Measurements from ENCODE around the gene VPS72.
"Not testable (repeated sequence)": the region's sequence is repeated elsewhere in the genome, so short reads cannot be mapped to it uniquely, and the experiment has no call there.

DNA sequence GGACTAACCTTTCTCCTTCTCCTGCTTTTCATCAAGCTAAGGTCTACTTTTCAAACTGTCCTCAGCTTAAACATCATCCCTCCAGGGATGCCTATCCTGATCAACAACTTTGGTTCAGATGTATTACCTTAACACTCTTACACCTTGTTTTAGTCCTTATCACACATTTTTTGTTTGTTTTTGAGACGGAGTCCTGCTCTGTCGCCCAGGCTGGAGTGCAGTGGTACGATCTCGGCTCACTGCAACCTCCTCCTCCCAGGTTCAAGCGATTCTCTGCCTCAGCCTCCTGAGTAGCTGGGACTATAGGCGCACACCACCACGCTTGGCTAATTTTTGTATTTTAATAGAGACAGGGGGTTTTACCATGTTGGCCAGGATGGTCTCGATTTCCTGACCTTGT lies 1.3 kb downstream of the VPS72 start:
- TF ChIP-seq, protein P1, sequence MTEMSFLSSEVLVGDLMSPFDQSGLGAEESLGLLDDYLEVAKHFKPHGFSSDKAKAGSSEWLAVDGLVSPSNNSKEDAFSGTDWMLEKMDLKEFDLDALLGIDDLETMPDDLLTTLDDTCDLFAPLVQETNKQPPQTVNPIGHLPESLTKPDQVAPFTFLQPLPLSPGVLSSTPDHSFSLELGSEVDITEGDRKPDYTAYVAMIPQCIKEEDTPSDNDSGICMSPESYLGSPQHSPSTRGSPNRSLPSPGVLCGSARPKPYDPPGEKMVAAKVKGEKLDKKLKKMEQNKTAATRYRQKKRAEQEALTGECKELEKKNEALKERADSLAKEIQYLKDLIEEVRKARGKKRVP (CRISPR knock-in tag; IDR thresholded peaks at IDR 0.05), result not testable (repeated sequence)
- TF ChIP-seq, protein P2, sequence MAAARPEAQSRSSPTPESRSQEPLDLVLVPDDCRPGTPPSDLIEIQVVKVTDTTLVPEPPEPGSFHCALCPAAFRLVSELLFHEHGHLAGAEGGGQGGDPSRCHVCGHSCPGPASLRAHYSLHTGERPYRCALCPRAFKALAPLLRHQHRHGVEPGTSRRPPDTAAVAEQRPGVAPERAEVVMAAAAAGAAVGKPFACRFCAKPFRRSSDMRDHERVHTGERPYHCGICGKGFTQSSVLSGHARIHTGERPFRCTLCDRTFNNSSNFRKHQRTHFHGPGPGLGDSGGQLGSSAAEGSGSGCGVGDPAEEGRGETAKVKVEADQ (CRISPR knock-in tag; IDR thresholded peaks at IDR 0.05; ENCODE audit: borderline replicate concordance), result not testable (repeated sequence)
- not testable (repeated sequence) for TF ChIP-seq TAF15 (IDR thresholded peaks at IDR 0.05; ENCODE audit: low read depth, low read length, poor library complexity, severe bottlenecking); TBX2 (CRISPR knock-in tag; IDR thresholded peaks at IDR 0.05; ENCODE audit: borderline replicate concordance); ZMYM3 (CRISPR knock-in tag; IDR thresholded peaks at IDR 0.05); WIZ (CRISPR knock-in tag; IDR thresholded peaks at IDR 0.05); JUND (CRISPR knock-in tag; IDR thresholded peaks at IDR 0.05); CEBPB (IDR thresholded peaks at IDR 0.05; ENCODE audit: borderline replicate concordance, low read depth, low read length); KDM1A (CRISPR knock-in tag; IDR thresholded peaks at IDR 0.05)
- TF ChIP-seq, protein P3, sequence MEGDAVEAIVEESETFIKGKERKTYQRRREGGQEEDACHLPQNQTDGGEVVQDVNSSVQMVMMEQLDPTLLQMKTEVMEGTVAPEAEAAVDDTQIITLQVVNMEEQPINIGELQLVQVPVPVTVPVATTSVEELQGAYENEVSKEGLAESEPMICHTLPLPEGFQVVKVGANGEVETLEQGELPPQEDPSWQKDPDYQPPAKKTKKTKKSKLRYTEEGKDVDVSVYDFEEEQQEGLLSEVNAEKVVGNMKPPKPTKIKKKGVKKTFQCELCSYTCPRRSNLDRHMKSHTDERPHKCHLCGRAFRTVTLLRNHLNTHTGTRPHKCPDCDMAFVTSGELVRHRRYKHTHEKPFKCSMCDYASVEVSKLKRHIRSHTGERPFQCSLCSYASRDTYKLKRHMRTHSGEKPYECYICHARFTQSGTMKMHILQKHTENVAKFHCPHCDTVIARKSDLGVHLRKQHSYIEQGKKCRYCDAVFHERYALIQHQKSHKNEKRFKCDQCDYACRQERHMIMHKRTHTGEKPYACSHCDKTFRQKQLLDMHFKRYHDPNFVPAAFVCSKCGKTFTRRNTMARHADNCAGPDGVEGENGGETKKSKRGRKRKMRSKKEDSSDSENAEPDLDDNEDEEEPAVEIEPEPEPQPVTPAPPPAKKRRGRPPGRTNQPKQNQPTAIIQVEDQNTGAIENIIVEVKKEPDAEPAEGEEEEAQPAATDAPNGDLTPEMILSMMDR (CRISPR knock-in tag; IDR thresholded peaks at IDR 0.05), result not testable (repeated sequence)
- TF ChIP-seq, protein P4, sequence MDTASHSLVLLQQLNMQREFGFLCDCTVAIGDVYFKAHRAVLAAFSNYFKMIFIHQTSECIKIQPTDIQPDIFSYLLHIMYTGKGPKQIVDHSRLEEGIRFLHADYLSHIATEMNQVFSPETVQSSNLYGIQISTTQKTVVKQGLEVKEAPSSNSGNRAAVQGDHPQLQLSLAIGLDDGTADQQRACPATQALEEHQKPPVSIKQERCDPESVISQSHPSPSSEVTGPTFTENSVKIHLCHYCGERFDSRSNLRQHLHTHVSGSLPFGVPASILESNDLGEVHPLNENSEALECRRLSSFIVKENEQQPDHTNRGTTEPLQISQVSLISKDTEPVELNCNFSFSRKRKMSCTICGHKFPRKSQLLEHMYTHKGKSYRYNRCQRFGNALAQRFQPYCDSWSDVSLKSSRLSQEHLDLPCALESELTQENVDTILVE (CRISPR knock-in tag; IDR thresholded peaks at IDR 0.05), result not testable (repeated sequence)
- TF ChIP-seq, protein P5, sequence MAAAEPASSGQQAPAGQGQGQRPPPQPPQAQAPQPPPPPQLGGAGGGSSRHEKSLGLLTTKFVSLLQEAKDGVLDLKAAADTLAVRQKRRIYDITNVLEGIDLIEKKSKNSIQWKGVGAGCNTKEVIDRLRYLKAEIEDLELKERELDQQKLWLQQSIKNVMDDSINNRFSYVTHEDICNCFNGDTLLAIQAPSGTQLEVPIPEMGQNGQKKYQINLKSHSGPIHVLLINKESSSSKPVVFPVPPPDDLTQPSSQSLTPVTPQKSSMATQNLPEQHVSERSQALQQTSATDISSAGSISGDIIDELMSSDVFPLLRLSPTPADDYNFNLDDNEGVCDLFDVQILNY (CRISPR knock-in tag; conservative IDR thresholded peaks at IDR 0.05), result not testable (repeated sequence)
- TF ChIP-seq, protein P6, sequence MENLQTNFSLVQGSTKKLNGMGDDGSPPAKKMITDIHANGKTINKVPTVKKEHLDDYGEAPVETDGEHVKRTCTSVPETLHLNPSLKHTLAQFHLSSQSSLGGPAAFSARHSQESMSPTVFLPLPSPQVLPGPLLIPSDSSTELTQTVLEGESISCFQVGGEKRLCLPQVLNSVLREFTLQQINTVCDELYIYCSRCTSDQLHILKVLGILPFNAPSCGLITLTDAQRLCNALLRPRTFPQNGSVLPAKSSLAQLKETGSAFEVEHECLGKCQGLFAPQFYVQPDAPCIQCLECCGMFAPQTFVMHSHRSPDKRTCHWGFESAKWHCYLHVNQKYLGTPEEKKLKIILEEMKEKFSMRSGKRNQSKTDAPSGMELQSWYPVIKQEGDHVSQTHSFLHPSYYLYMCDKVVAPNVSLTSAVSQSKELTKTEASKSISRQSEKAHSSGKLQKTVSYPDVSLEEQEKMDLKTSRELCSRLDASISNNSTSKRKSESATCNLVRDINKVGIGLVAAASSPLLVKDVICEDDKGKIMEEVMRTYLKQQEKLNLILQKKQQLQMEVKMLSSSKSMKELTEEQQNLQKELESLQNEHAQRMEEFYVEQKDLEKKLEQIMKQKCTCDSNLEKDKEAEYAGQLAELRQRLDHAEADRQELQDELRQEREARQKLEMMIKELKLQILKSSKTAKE (CRISPR knock-in tag; IDR thresholded peaks at IDR 0.05; ENCODE audit: borderline replicate concordance), result not testable (repeated sequence)
- TF ChIP-seq, protein P7, sequence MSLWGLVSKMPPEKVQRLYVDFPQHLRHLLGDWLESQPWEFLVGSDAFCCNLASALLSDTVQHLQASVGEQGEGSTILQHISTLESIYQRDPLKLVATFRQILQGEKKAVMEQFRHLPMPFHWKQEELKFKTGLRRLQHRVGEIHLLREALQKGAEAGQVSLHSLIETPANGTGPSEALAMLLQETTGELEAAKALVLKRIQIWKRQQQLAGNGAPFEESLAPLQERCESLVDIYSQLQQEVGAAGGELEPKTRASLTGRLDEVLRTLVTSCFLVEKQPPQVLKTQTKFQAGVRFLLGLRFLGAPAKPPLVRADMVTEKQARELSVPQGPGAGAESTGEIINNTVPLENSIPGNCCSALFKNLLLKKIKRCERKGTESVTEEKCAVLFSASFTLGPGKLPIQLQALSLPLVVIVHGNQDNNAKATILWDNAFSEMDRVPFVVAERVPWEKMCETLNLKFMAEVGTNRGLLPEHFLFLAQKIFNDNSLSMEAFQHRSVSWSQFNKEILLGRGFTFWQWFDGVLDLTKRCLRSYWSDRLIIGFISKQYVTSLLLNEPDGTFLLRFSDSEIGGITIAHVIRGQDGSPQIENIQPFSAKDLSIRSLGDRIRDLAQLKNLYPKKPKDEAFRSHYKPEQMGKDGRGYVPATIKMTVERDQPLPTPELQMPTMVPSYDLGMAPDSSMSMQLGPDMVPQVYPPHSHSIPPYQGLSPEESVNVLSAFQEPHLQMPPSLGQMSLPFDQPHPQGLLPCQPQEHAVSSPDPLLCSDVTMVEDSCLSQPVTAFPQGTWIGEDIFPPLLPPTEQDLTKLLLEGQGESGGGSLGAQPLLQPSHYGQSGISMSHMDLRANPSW (CRISPR knock-in tag; IDR thresholded peaks at IDR 0.05; ENCODE audit: borderline replicate concordance), result not testable (repeated sequence)

Measured in HepG2 (cell line).